ENCODE results near the gene IL33.

DNA sequence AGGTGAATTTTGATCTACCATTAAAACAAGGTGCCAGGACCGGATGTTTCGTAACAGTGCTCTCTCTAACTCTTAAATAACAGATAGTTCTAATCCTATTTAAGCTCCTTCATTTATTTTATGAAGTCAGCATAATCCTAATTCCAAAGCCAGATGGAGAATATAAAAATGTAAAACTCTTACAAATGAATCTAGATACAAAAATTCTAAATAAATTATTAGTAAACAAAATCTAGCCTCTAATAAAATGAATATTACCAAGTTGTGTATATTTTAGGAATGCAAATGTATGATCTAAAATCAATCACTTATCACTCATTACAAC is 32.4 kb upstream of the IL33 start:
- TF ChIP-seq, protein P1, sequence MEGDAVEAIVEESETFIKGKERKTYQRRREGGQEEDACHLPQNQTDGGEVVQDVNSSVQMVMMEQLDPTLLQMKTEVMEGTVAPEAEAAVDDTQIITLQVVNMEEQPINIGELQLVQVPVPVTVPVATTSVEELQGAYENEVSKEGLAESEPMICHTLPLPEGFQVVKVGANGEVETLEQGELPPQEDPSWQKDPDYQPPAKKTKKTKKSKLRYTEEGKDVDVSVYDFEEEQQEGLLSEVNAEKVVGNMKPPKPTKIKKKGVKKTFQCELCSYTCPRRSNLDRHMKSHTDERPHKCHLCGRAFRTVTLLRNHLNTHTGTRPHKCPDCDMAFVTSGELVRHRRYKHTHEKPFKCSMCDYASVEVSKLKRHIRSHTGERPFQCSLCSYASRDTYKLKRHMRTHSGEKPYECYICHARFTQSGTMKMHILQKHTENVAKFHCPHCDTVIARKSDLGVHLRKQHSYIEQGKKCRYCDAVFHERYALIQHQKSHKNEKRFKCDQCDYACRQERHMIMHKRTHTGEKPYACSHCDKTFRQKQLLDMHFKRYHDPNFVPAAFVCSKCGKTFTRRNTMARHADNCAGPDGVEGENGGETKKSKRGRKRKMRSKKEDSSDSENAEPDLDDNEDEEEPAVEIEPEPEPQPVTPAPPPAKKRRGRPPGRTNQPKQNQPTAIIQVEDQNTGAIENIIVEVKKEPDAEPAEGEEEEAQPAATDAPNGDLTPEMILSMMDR (IDR thresholded peaks at IDR 0.05), result no peak
- TF ChIP-seq EZH2 (IDR thresholded peaks at IDR 0.05; ENCODE audit: borderline replicate concordance, insufficient read depth, low read depth, low read length, poor library complexity, severe bottlenecking), result no peak

Measured in B cell (primary cell).